K562 (cell line): Measurements from ENCODE around the gene CYP11A1. TPM values are rescaled to one million over a fixed set of nuclear protein-coding genes. Genes with fewer than 3 reads are reported as not detected.
A peak's percentile ranks its signal among the peaks of the same experiment; 100 is the strongest.

Experiments used
- ZNF586 ChIP-seq: fragments of 450-650 bp; formaldehyde crosslinking; conservative IDR thresholded peaks from 2 replicates; pipeline ENCODE4 v1.4.0; 2020; ENCODE audit warnings: mild to moderate bottlenecking, moderate library complexity
- polyA plus RNA-seq, 8 experiments: library from polyadenylated mRNA; depleted of rRNA in 4 of 8; stranded (reverse) in 5 of 8; unstranded in 3 of 8; fragments of >200 nt; fragmentation: Nextera tagmentation in 2 of 8; fragmentation: Illumina TruSeq in 1 of 8; extraction: Ambion mirVana in 2 of 8; extraction: Trizol in 1 of 8; gene quantifications; 2 replicates each; pipeline versions ENCODE4 v1.2.1 to v1.2.3, GENCODE V29; 2011 to 2014; ENCODE audit warnings: inconsistent platforms in 1 of 8, missing spikeins in 1 of 8
- total RNA-seq, 7 experiments: library from RNA; depleted of rRNA in 6 of 7; stranded (reverse); fragments of >200 nt in 6 of 7; fragmentation: Illumina TruSeq in 2 of 7; extraction: Trizol in 2 of 7; gene quantifications; 2 replicates each; pipeline versions ENCODE4 v1.2.1 to v1.2.3, GENCODE V29; 2011 to 2021; ENCODE audit warnings: low replicate concordance in 1 of 7
- TF ChIP-seq, protein P1 (sequence below): fragments of 250-450 bp; sonication (Bioruptor Pico); IDR thresholded peaks from 2 replicates; pipeline ENCODE4 v1.4.0; 2020

The CYP11A1 gene
- total and polyA plus RNA-seq, 9 of the 15 experiments (the other 6 are each of a cell fraction or from before 2014, with no cell fraction given) = 0.06 to 0.24 (median 0.10) TPM; not detected in 4

DNA sequence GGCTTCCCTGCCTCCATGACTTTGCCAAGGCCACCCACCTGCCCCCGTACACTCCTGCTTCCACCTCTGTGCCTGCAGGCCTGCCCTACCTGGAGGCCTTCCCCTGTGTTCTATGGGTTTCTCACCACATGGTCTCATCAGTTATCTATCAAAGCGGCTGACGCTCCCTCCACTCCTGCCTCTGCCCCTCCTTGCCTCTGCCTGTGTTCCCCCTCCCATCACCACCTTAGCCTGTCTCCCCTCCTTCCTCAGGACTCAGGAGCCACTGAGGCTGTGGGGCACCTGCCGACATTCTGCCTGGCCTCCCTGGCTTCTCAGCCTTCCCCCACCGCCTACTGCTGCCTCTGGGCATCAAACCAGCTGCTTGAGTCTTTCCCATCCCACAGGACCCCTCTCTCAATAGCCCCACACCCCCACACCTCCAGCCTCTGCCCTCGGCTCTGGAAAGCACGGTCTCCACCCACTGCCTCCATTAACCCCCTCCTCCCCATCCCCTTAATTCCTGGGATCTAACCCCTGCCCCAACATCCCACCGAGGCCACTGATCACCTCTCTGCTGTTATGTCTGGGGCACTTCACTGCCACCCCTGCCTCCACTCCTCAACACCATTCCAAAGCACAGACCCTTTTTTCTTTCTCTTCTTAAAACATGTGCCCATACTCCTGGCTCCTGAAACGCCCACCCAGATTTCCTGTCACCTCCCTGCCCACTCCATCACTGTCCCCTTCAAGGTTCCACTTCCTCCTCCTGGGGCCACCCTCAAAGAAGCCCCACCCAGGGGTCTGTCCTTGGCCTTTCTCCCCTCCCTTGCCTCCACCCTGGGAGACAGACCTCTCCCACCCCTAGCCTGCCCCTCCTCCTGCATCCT is 24.4 kb upstream of the CYP11A1 start (continued):
- TF ChIP-seq, protein P1, sequence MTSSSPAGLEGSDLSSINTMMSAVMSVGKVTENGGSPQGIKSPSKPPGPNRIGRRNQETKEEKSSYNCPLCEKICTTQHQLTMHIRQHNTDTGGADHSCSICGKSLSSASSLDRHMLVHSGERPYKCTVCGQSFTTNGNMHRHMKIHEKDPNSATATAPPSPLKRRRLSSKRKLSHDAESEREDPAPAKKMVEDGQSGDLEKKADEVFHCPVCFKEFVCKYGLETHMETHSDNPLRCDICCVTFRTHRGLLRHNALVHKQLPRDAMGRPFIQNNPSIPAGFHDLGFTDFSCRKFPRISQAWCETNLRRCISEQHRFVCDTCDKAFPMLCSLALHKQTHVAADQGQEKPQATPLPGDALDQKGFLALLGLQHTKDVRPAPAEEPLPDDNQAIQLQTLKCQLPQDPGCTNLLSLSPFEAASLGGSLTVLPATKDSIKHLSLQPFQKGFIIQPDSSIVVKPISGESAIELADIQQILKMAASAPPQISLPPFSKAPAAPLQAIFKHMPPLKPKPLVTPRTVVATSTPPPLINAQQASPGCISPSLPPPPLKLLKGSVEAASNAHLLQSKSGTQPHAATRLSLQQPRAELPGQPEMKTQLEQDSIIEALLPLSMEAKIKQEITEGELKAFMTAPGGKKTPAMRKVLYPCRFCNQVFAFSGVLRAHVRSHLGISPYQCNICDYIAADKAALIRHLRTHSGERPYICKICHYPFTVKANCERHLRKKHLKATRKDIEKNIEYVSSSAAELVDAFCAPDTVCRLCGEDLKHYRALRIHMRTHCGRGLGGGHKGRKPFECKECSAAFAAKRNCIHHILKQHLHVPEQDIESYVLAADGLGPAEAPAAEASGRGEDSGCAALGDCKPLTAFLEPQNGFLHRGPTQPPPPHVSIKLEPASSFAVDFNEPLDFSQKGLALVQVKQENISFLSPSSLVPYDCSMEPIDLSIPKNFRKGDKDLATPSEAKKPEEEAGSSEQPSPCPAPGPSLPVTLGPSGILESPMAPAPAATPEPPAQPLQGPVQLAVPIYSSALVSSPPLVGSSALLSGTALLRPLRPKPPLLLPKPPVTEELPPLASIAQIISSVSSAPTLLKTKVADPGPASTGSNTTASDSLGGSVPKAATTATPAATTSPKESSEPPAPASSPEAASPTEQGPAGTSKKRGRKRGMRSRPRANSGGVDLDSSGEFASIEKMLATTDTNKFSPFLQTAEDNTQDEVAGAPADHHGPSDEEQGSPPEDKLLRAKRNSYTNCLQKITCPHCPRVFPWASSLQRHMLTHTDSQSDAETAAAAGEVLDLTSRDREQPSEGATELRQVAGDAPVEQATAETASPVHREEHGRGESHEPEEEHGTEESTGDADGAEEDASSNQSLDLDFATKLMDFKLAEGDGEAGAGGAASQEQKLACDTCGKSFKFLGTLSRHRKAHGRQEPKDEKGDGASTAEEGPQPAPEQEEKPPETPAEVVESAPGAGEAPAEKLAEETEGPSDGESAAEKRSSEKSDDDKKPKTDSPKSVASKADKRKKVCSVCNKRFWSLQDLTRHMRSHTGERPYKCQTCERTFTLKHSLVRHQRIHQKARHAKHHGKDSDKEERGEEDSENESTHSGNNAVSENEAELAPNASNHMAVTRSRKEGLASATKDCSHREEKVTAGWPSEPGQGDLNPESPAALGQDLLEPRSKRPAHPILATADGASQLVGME (CRISPR knock-in tag) = 0 out of 2 replicates have a peak, but pooled peaks have one; percentile 60
- TF ChIP-seq ZNF586 (CRISPR knock-in tag) = no peak
